Measurements from ENCODE around the gene PGBD2. TPM values are rescaled to one million over a fixed set of nuclear protein-coding genes. Genes with fewer than 3 reads are reported as not detected.

The PGBD2 gene
- total RNA-seq, 1 experiment from 2014 or later: 7.0 TPM

- H3K27me3 Mint-ChIP-seq (ENCODE audit: insufficient read depth, unreplicated experiment): no peaks in the 10 kb centered on the region
Measured at GRCh38 chr1:248858096-248858890, 47.7 kb upstream of the PGBD2 start.

GRCh38 chr1:248858891-248859889, 46.8 kb upstream of the PGBD2 start, which contains the start of gene ZNF692:
ZNF692 (minus strand) TSS chr1:248859085; CDS start chr1:248858309, 776 bp downstream.
- BruUV-seq (replicated peaks): no TSS peak
- Histone ChIP-seq H3K27me3 (replicated peaks; ENCODE audit: control insufficient read depth, insufficient read depth, low read length) (no peaks in the 10 kb centered on the region), H3K4me1 (peaks cover 25% of the 10 kb centered on the region), H3K36me3 (ENCODE audit: control insufficient read depth, insufficient read depth, low read length) (no peaks in the 10 kb centered on the region; the same call in 1 of the 2 replicates), H3K4me3 (ENCODE audit: low read depth, low read length) (peak within 1 kb of the TSS; percentile 71), H3K9me3 (no peaks in the 10 kb centered on the region)
- H3K27ac Mint-ChIP-seq (ENCODE audit: unreplicated experiment): peak within 1 kb of the TSS; percentile 87
- peak within 1 kb of the TSS; percentile 91 for H3K4me3 Mint-ChIP-seq (ENCODE audit: unreplicated experiment)
- H3K36me3 Mint-ChIP-seq (ENCODE audit: insufficient read depth, unreplicated experiment): peaks cover 21% of the 10 kb centered on the region
- ChIA-PET POLR2A (interaction anchor here (0.5 to 3.5 kb wide), 6 partner anchors 14 to 51 kb away, joined by 4 to 38 read pairs (median 7); partner anchors contain the start of genes PGBD2, SH3BP5L and ZNF672), CTCF (interaction anchor here (0.6 to 2.4 kb wide), 7 partner anchors 14 to 48 kb away, joined by 3 to 20 read pairs (median 5); partner anchors contain the start of genes PGBD2, SH3BP5L and ZNF672)
- intact Hi-C loops (cut with micrococcal nuclease; ENCODE audit: unreplicated experiment): loop anchor here (1.0 kb wide), 4 partner anchors 14 to 47 kb away; partner anchors contain the start of genes PGBD2 and ZNF672
- peak; percentile 97 for DNase-seq
- H3K4me1 Mint-ChIP-seq (ENCODE audit: low read depth, unreplicated experiment): peaks cover 16% of the 10 kb centered on the region
- TF ChIP-seq CTCF (IDR thresholded peaks at IDR 0.05; ENCODE audit: insufficient read depth in 1 of 2, low read depth in 1 of 2, low read length in 1 of 2, severe bottlenecking in 1 of 2, unreplicated experiment in 1 of 2): no peak
- no peaks in the 10 kb centered on the region for H3K9me3 Mint-ChIP-seq (ENCODE audit: unreplicated experiment)
- no peaks in the 10 kb centered on the region for H3K27me3 Mint-ChIP-seq (ENCODE audit: insufficient read depth, unreplicated experiment)

More at GRCh38 chr1:248858096-248858890, 47.7 kb upstream of the PGBD2 start:
- Mint-ChIP-seq H3K36me3 (ENCODE audit: insufficient read depth, unreplicated experiment) (peaks cover 21% of the 10 kb centered on the region), H3K27ac (ENCODE audit: unreplicated experiment) (peak overlapping the region; percentile 87), H3K9me3 (ENCODE audit: unreplicated experiment) (no peaks in the 10 kb centered on the region), H3K4me1 (ENCODE audit: low read depth, unreplicated experiment) (peaks cover 9% of the 10 kb centered on the region), H3K4me3 (ENCODE audit: unreplicated experiment) (peak overlapping the region; percentile 91)
- DNase-seq: peak; percentile 91 to 93
- no peaks in the 10 kb centered on the region for H3K9me3 ChIP-seq
- TSS peak; percentile 65 for BruUV-seq (replicated peaks)
- intact Hi-C loops (cut with micrococcal nuclease; ENCODE audit: unreplicated experiment): loop anchor here (1.0 kb wide), 4 partner anchors 15 to 48 kb away; partner anchors contain the start of genes PGBD2 and ZNF672
- H3K4me3 ChIP-seq (ENCODE audit: low read depth, low read length): peak overlapping the region; percentile 71
- H3K4me1 ChIP-seq: peaks cover 21% of the 10 kb centered on the region
- peak; percentile 48 to 76 for TF ChIP-seq CTCF (IDR thresholded peaks at IDR 0.05; ENCODE audit: insufficient read depth in 1 of 2, low read depth in 1 of 2, low read length in 1 of 2, severe bottlenecking in 1 of 2, unreplicated experiment in 1 of 2)
- CTCF ChIA-PET: interaction anchor here (0.6 to 2.4 kb wide), 7 partner anchors 15 to 48 kb away, joined by 3 to 20 read pairs (median 5); partner anchors contain the start of genes PGBD2, SH3BP5L and ZNF672
- POLR2A ChIA-PET: interaction anchor here (0.5 to 3.5 kb wide), 6 partner anchors 15 to 52 kb away, joined by 3 to 38 read pairs (median 7); partner anchors contain the start of genes PGBD2, SH3BP5L and ZNF672
- H3K27me3 ChIP-seq (replicated peaks; ENCODE audit: control insufficient read depth, insufficient read depth, low read length): no peaks in the 10 kb centered on the region
- H3K36me3 ChIP-seq (ENCODE audit: control insufficient read depth, insufficient read depth, low read length): no peaks in the 10 kb centered on the region; the same call in 1 of the 2 replicates
